Lung (tissue), 12 donors: ENCODE results near the gene SNAP25. TPM values are rescaled to one million over a fixed set of nuclear protein-coding genes. Genes with fewer than 3 reads are reported as not detected.

Experiments used
- ATAC-seq: fragments of 200-7000 bp; cut with Tn5 transposase; one replicate; pipeline ENCODE4 v1.9.1; 2020; ENCODE audit warnings: moderate number of reproducible peaks; ENCODE audit not compliant: insufficient read depth, low FRiP score
- DNase-seq, 3 donors: peaks; one replicate each; pipeline ENCODE4 v3.0.0-alpha.2; 2013 to 2017
- H3K27ac ChIP-seq, 2 donors: one replicate each; pipeline ENCODE4 v1.5.1; 2013; ENCODE audit warnings: mild to moderate bottlenecking in 2 of 2, moderate library complexity in 2 of 2, control low read depth in 1 of 2, inconsistent platforms in 1 of 2, low read depth in 1 of 2, low read length in 1 of 2
- H3K27me3 ChIP-seq, 3 donors: one replicate each; pipeline ENCODE4 v1.5.1; 2013; ENCODE audit warnings: low read length in 2 of 3; ENCODE audit not compliant: control insufficient read depth in 3 of 3, insufficient read depth in 3 of 3
- H3K36me3 ChIP-seq, 4 donors: one replicate each; pipeline ENCODE4 v1.5.1; 2013; ENCODE audit warnings: low read length in 4 of 4, mild to moderate bottlenecking in 1 of 4, moderate library complexity in 1 of 4; ENCODE audit not compliant: control insufficient read depth in 4 of 4, insufficient read depth in 4 of 4
- H3K4me1 ChIP-seq, 5 donors: one replicate each; pipeline ENCODE4 v1.5.1; 2013; ENCODE audit warnings: low read length in 5 of 5, mild to moderate bottlenecking in 2 of 5, moderate library complexity in 1 of 5; ENCODE audit not compliant: control insufficient read depth in 5 of 5, insufficient read depth in 5 of 5
- H3K4me3 ChIP-seq: one replicate; pipeline ENCODE4 v1.5.1; 2013; ENCODE audit warnings: mild to moderate bottlenecking, control low read depth, moderate library complexity
- H3K9ac ChIP-seq, 2 donors: one replicate each; pipeline ENCODE4 v1.5.1; 2013; ENCODE audit warnings: low read length in 2 of 2, control low read depth in 1 of 2; ENCODE audit not compliant: insufficient read depth in 1 of 2
- H3K9me3 ChIP-seq, 4 donors: one replicate each; pipeline ENCODE4 v1.5.1; 2013; ENCODE audit warnings: low read length in 3 of 4, mild to moderate bottlenecking in 1 of 4, moderate library complexity in 1 of 4; ENCODE audit not compliant: control insufficient read depth in 4 of 4, insufficient read depth in 3 of 4
- WGBS, 2 donors: extraction: QIAGEN DNeasy Blood & Tissue Kit; methylation state at CpG; one replicate each; pipeline ENCODE4 v1.1.7; 2013; 5-methylcytosine and 5-hydroxymethylcytosine counted together
- polyA plus RNA-seq, 2 donors: library from polyadenylated mRNA; stranded (reverse); fragments of 200-250 nt; gene quantifications; one replicate each; pipeline ENCODE4 v1.2.1, GENCODE V29; 2013
- total RNA-seq, 2 donors: library from RNA; depleted of rRNA in 1 of 2; stranded (reverse); fragments of >200 nt in 1 of 2; gene quantifications; one replicate each; pipeline ENCODE4 v1.2.1, GENCODE V29; 2014 to 2021
- TF ChIP-seq, protein P1 (sequence below): IDR thresholded peaks from 2 replicates; pipeline ENCODE4 v1.5.1; 2012; ENCODE audit warnings: mild to moderate bottlenecking; ENCODE audit errors: control extremely low read depth, extremely low read depth
- donor health status: control.
- donor health status: control.
- donor health status: Bipolar disorder and iron deficiency.
- donor health status: healthy.
- donor health status: DM: yes; HTN: yes; CAD: no.

The SNAP25 gene
- total and polyA plus RNA-seq, 4 donors: 0.14 to 5.4 (median 0.85) TPM

DNA sequence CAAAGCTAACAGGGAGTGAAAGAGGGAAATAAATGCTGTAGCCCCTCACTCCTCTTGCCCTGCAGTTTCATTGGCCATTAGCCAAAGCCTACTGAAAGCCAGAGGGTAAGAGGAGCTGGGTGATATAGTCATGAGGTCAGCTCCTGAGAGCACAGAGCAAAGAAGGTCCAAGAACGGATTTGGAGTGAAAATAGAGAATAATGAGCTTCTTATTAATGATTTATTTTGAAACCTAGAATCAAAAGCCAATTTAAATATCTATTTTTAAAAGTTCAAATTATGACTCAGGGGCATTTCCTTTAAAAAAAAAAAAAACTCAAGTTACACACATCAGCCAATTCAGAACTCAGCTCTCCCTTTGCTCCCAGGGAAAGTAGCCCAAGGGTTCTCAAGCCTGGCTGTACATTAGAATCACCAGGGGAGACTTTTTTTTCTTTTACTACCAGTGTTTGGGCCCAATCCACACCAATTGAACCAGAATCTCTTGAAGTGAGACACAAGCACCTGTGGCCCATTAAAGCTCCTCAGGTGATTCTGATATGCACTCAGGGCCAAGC is 79.1 kb downstream of the SNAP25 start:
- no peaks in the 10 kb centered on the region for H3K36me3 ChIP-seq
- DNase-seq: no peak
- WGBS, 2 donors: 44 to 71% methylated on average over 1 of the region's 1 CpG
- ATAC-seq: no peak
- no peaks in the 10 kb centered on the region for H3K4me1 ChIP-seq
- no peak overlapping the region for H3K9ac ChIP-seq
- H3K27ac ChIP-seq: no peak overlapping the region
- H3K4me3 ChIP-seq: no peak overlapping the region
- no peaks in the 10 kb centered on the region for H3K9me3 ChIP-seq
- TF ChIP-seq, protein P1, sequence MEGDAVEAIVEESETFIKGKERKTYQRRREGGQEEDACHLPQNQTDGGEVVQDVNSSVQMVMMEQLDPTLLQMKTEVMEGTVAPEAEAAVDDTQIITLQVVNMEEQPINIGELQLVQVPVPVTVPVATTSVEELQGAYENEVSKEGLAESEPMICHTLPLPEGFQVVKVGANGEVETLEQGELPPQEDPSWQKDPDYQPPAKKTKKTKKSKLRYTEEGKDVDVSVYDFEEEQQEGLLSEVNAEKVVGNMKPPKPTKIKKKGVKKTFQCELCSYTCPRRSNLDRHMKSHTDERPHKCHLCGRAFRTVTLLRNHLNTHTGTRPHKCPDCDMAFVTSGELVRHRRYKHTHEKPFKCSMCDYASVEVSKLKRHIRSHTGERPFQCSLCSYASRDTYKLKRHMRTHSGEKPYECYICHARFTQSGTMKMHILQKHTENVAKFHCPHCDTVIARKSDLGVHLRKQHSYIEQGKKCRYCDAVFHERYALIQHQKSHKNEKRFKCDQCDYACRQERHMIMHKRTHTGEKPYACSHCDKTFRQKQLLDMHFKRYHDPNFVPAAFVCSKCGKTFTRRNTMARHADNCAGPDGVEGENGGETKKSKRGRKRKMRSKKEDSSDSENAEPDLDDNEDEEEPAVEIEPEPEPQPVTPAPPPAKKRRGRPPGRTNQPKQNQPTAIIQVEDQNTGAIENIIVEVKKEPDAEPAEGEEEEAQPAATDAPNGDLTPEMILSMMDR: no peak
- no peaks in the 10 kb centered on the region for H3K27me3 ChIP-seq

DNA sequence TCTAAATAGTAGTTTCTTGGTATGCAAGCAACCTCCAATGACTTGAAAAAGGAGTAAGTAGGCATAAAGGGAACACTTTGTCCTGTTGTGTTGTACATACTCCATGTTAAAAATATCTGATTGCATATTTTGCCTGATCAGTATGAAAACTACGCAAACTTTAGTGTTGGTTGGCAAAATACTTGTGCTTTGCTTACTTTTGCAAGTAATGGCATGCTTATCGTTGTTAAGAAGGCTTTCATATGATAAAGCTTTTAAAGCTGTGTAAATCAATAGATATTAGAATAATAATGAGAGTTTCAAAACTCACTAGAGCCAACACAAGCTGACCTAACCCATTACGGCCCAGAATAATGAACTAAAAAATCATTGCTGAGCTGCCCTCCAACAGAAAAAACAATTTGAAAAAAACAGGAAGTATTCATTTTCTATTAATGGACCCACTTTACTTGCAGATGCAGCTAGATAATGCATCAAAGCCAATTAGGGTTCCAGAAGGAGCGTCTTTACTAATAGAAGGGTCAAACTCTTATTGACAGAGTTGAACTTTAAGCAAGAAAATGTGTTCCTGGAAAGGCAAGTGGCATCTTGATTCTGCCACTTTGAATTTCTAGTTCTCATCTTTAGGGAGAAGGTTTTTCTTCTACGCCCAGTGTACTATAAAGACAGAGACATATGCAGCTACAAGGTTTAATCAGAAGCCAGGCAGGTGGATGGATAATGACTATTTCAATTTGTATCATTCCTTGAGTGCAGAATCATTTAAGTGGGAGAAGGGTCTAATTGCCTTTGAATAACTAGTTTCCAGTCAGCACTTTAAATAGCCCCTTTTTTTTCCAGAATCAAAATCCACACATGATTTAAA is 82.2 kb downstream of the SNAP25 start:
- Histone ChIP-seq H3K36me3 (peaks cover 0 to 2% (median 0%) of the 10 kb centered on the region in 4 donors), H3K4me3 (no peak overlapping the region), H3K27ac (no peak overlapping the region), H3K9me3 (no peaks in the 10 kb centered on the region), H3K4me1 (no peaks in the 10 kb centered on the region), H3K27me3 (no peaks in the 10 kb centered on the region), H3K9ac (no peak overlapping the region)
- WGBS, 2 donors: 60 to 67% methylated on average over 5 of the region's 5 CpGs
- ATAC-seq: no peak
- TF ChIP-seq, protein P1: no peak
- no peak for DNase-seq

- Histone ChIP-seq H3K9me3 (no peaks in the 10 kb centered on the region), H3K27ac (no peak overlapping the region), H3K4me3 (no peak overlapping the region), H3K36me3 (peaks cover 0 to 2% (median 0%) of the 10 kb centered on the region in 4 donors), H3K4me1 (no peaks in the 10 kb centered on the region), H3K27me3 (no peaks in the 10 kb centered on the region), H3K9ac (no peak overlapping the region)
- TF ChIP-seq, protein P1: no peak
- 60 to 74% methylated on average over 3 of the region's 3 CpGs for WGBS, 2 donors
- DNase-seq (no peak), ATAC-seq (no peak)
These were observed 85.2 kb downstream of the SNAP25 start for GRCh38 chr20:10303852-10304251.
